ENCODE results near the gene GALNS.
"Not testable (repeated sequence)": the region's sequence is repeated elsewhere in the genome, so short reads cannot be mapped to it uniquely, and the experiment has no call there.

The GALNS gene

GRCh38 chr16:88856828-88857727 is at the start of gene GALNS, which contains the start of gene TRAPPC2L:
TSS of gene GALNS (minus strand) at chr16:88856947. CDS start at chr16:88856877, 70 bp downstream.
TSS of gene TRAPPC2L (plus strand) at chr16:88857127. CDS start at chr16:88857151, 24 bp downstream.
- peak; percentile 96 for DNase-seq

DNA sequence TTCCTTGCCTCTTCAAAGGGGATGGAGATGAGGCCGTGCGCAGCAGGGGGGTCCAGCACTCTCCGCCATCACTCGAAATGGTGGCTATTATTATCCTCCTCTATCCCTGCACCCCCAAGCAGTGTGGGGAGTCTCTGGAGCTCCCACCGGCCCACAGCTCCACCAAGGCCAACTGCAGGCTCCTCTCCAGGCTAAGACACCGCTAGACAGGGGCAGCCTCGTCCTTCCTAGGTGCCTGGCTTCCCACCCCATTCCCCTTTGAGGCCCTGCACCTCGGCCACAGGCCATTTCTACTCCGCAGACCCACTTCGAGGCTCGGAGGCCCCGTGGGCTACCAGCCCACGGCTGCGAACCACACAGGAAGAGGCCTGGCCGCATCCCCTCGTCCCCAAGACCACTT is 49.3 kb upstream of the GALNS start:
- no peak for DNase-seq

GRCh38 chr16:88905563-88905962 is 48.8 kb upstream of the GALNS start:
- DNase-seq, result peak; percentile 64

DNA sequence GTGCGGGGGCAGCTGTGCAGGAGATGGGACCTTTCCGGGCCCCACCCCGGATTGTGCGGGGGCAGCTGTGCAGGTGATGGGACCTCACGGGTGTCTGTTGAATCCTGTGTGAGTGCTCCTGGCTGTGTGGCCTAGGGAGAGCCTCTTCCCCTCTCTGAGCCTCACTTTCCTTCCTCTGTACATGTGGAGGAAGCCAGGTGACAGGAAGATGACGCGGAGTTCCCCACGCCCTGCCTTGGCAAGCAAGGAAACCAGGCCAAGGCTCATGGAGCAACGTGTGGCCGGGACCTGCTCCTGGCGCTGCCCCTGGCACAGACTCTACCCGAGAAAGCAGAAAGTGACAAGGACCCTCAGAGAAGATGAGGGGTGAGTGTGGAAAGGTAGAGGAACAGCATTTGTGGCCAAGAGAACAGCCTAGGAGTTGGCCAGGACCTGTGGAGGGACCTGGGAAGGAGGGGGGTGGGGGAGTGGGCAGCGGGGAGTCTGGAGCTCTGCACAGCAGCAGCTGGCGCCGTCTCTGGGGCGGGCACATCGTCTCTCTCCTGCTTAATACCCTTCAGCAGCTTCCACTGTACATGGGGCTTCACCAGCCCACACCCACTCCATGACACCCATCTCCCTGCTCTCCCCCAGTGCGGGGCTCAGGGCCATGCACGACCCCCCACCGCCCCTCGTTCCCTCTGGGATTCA is 48.1 kb upstream of the GALNS start:
- DNase-seq, result peak; percentile 19

DNA sequence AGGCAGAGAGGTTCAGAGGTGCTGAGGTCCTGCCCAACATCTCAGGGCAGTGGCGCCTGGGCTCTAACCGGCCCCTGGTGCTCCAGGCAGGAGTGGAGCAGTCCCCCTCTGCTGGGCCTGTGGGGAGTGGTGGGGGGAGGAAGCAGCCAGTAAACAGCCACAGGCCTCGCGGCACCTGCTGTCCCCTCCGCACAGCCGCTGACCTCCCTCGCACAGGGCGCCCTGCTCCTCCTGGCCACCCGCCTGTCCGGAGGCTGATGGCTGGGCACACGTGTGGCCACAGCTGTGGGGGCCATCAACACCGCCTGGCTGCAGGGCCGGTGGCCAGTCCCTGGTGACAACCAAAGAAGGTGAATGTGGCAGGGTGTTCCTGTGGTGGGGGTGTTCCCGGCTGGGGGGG is 46.5 kb upstream of the GALNS start:
- no peak for DNase-seq

DNA sequence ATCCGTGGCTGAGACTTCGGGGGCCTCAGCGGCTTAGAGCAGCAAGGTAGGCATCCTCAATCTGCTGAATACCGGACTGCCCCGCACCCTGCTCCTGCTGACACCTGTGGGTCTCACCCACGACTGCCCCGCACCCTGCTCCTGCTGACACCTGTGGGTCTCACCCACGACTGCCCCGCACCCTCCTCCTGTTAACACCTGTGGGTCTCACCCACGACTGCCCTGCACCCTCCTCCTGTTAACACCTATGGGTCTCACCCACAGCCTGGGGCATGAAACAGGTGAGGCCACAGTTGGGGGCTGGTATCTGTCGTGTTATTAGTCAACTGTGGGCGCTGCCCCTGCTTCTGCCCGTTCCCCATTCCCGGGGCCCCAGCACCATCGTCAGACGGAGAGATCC is 46.0 kb upstream of the GALNS start:
- no peak for DNase-seq

DNA sequence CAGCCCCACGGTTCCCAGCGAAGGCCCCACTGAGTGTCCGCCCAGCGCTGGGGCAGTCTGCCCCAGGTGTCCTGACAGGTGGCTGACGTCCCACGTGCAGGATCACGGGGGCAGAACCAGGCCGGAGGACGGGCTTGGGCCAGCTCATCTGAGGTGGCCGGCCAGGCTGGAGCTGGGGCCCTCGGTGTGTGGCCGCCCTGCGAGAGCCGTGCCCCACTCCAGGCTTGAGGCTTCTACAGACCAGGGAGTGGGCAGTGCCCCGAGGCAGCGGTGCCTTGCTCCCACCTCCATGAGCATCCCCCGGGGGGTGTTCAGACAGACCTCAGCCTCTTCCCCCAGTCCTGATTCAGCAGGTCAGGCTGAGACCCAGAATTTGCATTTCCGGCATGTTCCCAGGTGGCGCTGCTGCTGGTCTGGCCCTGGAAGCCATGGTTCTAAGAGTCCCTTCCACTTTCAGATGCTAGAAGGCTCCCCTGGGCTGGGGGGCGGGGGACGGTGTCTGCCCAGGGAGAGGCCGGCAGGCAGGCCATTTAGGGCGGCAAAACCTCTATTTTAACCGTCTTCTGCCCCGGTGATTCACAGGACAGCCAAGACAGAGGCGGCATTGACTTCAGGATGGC is 45.1 kb upstream of the GALNS start:
- DNase-seq, result no peak

- DNase-seq, result no peak
These were observed 43.9 kb upstream of the GALNS start for GRCh38 chr16:88900662-88901052.

DNA sequence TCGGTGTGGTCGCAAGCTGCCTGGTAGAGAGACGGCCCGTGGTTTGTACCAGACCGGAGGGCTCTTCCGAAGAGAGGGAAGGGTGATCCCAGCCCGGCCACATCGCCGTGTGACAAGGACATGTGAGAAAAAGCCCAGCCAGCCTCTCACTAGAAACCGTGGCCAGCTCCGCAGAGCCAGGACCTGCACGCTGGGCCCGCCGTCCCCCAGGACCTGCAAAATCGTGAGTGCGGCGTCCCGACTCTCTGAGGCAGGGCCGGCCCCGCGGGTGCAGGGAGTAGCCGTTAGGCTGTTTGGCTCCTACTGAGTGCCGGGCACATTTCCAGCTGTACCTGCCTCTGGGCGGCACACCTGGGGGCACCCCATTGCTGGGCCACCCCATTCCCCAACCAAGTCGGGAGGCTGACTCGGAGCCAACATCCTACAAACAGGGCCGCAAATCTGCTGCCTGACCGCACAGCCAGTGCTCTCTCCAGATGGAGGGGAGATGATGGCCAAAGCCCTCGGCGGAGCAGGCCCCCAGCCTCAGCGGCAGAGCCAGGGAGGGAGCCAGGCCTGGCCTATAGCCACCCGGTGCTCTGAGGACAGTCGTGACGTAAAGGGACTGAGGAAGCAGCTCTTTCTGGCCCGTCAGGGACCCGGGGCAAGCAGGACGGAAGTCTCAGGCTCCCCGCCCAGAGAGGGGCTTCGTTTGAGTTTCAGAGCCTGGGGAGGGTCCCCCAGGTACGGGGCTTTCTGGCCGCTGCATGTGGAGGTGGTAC is 43.3 kb upstream of the GALNS start:
- no peak for DNase-seq

- DNase-seq, result no peak
These were observed 41.1 kb upstream of the GALNS start for GRCh38 chr16:88897696-88898425.

DNA sequence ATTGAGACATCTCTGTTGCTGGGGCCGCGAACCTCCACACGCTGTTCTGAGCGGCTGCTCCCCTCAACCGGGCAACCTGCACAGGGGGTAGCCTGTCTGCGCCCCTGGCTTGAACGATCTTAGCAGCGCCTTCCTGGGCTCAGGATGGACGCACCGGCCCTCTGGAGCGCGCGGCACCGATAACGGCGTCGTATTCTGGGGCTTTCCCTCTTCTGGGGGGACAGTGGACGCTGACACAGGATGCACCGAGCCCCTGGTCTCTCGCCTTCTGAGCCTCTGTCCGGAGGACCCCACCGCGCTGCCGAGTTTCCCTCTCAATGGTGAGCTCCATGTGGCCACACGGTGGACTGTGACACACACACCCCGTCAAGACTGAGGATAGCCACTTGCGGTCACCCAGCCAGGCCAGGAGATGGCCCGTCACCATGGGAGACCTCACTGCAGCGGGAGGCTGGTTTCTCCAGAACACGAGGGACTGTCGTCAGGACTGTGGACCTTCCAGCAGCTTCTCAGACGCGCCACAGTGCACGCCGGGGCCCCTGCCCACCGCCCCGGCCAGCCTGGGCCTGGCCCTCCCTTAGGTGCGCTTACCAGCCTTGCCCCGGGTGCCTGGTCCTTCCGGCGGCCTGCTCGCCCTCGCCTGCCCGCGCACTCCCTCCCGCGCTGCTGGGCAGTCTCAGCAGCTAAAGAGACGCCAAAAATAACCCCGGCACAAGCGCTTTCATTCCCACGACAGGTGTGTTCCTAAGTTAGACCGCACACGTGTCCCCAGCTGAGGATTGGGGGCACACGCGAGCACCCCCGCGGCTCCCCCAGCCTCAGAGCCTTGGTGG is 39.7 kb upstream of the GALNS start:
- no peak for DNase-seq

- no peak for DNase-seq
These were observed 38.6 kb upstream of the GALNS start for GRCh38 chr16:88895335-88895734.

GRCh38 chr16:88894681-88895300 is 38.0 kb upstream of the GALNS start:
- no peak for DNase-seq

DNA sequence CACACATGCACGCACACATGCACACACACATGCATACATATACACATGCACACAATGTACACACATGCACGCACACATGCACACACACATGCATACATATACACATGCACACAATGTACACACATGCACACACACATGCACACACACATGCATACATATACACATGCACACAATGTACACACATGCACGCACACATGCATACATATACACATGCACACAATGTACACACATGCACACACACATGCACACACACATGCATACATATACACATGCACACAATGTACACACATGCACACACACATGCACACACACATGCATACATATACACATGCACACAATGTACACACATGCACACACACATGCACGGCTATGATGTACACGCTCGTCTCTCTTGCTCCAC is 37.5 kb upstream of the GALNS start:
- not testable (repeated sequence) for DNase-seq

- no peak for DNase-seq
These were observed 36.6 kb upstream of the GALNS start for GRCh38 chr16:88893127-88893968.

GRCh38 chr16:88892065-88892464 is 35.3 kb upstream of the GALNS start:
- DNase-seq, result no peak

- DNase-seq, result no peak
These were observed 34.3 kb upstream of the GALNS start for GRCh38 chr16:88891083-88891482.

DNA sequence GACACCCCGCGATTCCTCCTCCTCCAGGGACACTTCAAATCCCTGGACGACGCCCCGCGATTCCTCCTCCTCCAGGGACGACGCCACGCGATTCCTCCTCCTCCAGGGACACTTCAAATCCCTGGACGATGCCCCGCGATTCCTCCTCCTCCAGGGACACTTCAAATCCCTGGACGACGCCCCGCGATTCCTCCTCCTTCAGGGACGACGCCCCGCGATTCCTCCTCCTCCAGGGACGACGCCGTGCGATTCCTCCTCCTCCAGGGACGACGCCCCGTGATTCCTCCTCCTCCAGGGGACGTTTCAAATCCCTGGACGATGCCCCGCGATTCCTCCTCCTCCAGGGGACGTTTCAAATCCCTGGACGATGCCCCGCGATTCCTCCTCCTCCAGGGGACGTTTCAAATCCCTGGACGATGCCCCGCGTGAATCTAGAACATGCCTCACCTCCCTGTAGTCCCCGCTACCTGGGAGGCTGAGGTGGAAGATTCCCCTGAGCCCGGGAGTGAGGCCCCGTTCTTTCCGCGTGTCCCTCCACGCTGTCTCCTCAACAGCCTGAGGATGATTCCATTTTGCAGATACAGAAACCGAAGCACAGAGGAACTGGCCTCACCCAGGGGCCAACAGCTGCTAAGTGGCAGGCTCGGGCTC is 33.1 kb upstream of the GALNS start:
- DNase-seq, result not testable (repeated sequence)

All from NCI-H82 (cell line).